ENCODE measurements around the gene SPEN.
"Not testable (repeated sequence)": the region's sequence is repeated elsewhere in the genome, so short reads cannot be mapped to it uniquely, and the experiment has no call there.

SPEN gene

GRCh38 chr1:15833842-15834405, 13.6 kb upstream of the SPEN start:
- DNase-seq (ENCODE audit: low spot score), result no peak

DNA sequence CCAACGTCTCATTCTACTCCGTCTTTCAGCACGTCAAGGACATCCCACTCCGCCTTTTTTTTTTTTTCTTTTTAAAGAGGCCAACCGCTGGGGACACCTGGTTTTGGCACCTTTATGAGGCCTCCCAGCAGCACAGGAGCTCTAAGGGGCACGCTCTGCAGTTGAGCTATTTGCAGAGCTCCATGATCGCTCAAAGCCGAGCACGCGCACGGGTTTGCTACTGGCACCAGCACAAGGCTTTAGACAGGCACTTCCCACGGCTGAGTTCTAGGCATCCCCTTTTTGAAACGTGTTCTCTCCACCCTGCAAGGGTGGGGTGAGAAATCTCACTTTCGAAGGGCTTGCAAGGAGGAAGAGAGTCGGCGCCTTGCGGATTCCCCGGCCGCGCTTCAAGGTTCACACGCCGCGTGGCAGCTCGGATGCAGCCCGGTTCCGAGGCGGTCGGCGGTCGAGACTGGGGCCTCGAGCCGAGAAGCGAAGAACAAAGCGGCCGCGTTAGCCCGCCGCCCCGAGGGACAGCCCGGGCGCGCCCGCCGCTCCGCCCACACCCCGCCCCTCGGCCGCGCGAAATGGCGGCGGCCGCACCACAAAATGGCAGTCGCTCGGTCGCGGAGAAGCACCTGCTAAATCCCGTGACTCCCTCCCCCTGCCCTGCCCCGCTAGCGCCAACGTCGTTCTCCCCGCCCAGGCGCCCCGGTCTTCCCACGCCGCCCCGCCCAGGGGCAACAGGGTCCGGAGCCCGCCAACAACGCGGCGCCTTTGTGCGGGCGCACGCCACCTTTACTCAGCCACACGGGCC, 12.9 kb upstream of the SPEN start:
- DNase-seq (ENCODE audit: low spot score), result peak; percentile 92

- DNase-seq (ENCODE audit: low spot score), result no peak
Measured at GRCh38 chr1:15835205-15835740, 12.2 kb upstream of the SPEN start.

GRCh38 chr1:15835741-15836510, 11.6 kb upstream of the SPEN start:
- DNase-seq (ENCODE audit: low spot score), result peak; percentile 99

DNA sequence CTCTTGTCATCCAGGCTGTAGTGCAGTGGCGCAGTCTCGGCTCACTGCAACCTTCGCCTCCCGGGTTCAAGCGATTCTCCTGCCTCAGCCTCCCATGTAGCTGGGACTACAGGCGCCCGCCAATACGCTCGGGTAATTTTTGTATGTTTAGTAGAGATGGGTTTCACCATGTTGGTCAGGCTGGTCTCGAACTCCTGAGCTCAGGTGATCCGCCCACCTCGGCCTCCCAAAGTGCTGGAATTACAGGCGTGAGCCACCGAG, 11.1 kb upstream of the SPEN start:
- not testable (repeated sequence) for DNase-seq (ENCODE audit: low spot score)

DNA sequence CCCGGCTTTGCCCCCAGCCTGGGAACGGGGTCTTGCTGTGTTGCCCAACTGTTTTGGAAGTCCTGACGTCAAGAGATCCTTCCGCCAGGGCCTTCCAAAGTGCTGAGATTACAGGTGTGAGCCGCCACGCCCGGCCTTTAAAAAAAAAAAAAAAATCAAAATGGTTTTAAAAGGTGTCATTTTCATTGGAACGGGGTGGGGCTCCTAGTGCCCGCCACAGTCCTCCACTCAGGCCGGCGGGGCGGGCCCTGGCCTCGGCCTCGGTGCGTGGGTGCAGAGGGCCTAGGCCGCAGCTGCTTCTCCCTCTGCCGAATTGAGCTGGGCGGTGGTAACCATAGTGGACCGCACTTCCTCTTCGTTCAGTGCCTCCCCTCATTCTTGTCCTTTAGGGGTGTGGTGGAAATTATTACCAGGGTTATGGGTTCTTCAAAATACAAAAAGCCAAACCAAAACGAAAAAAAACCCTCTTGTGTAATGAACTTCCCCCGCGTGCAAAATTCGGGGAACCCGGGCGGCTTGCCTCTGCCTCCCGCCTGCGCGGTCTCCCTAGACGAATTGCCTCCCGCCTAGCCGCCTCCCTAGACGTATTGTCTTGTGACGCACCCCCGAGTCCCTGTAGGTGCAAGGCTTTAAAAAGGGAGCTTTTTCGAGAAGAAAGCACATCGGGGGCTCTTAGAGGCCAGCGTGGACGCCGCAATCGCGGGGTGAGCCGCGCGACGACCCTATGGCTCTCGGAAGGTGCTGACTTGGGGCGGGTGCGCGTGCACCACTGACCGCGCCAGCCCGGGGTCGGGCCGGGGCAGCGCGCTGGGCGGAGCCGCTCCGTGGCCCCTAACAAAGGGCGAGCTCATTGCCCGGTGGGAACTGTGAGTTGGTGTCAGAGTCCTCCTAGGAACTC, 10.5 kb upstream of the SPEN start:
- no peak for DNase-seq (ENCODE audit: low spot score)

GRCh38 chr1:15837931-15838330, 9.6 kb upstream of the SPEN start:
- DNase-seq (ENCODE audit: low spot score), result no peak

DNA sequence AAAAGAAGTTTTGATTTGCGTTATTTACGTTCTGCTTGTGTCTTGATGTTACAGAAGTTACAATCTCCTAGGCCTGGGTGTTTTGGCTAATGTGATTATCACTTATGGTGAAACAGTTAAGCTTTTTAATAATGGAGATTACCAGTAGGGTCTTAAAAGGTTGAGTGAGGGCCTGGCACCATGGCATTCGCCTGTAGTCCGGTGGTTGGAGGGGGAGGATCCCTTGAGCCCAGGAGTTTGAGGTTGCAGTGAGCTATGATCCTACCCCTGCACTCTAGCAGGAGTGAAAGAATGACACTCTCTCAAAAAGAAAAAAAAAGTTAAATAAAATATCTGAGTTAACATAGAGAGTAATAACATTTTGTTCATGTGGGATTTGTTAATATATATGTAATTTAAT, 8.8 kb upstream of the SPEN start:
- DNase-seq (ENCODE audit: low spot score), result no peak

DNA sequence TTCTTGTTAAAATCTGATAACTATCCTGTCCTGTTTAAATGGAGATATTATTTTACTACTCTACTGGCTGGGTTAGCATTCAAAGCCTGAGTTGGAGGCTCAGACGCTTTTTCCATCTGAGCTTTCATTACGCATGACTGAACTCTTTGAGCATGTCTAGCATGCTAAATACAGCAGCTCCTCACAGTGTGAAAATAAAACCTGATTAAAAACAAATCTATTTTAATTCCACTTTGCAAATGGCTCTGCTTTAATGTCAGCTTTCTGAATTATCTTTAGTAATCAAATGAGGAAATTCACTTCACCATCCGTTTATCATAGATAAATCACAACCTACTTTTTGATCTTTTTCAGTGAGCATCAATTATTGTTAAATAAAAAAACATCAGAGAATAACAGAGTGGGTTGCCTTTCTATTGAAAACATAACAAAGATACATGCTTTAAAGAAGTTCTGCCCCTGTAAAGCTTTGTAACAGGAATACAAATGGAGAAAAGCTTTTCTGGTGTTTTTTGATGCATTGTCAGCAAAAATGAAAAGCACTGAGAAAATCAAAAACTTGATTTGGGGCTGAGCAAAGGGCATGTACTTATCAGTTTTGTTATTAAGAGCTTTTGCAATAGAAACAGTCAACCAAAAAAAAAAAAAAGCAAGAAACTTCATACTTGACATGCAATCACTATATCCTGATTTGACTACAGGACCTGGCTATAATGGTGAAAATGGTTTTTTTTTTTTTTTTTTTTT, 3.5 kb upstream of the SPEN start:
- DNase-seq (ENCODE audit: low spot score), result peak; percentile 76

DNA sequence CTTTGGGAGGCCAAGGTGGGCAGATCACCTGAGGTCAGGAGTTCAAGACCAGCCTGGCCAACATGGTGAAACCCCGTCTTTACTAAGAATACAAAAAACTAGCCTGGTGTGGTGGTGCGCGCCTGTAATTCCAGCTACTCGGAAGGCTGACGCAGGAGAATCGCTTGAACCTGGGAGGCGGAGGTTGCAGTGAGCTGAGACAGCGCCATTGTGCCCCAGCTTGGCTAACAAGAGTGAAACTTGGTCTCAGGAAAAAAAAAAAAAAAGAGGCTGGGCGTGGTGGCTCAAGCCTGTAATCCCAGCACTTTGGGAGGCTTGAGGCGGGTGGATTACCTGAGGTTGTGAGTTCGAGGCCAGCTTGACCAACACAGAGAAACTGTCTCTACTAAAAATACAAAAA, 1.5 kb upstream of the SPEN start:
- DNase-seq (ENCODE audit: low spot score), result not testable (repeated sequence)

- no peak for DNase-seq (ENCODE audit: low spot score)
Measured at GRCh38 chr1:15847893-15848142, 311 bp downstream of the SPEN start.

GRCh38 chr1:15848143-15848928, 829 bp downstream of the SPEN start:
- peak; percentile 53 for DNase-seq (ENCODE audit: low spot score)

DNA sequence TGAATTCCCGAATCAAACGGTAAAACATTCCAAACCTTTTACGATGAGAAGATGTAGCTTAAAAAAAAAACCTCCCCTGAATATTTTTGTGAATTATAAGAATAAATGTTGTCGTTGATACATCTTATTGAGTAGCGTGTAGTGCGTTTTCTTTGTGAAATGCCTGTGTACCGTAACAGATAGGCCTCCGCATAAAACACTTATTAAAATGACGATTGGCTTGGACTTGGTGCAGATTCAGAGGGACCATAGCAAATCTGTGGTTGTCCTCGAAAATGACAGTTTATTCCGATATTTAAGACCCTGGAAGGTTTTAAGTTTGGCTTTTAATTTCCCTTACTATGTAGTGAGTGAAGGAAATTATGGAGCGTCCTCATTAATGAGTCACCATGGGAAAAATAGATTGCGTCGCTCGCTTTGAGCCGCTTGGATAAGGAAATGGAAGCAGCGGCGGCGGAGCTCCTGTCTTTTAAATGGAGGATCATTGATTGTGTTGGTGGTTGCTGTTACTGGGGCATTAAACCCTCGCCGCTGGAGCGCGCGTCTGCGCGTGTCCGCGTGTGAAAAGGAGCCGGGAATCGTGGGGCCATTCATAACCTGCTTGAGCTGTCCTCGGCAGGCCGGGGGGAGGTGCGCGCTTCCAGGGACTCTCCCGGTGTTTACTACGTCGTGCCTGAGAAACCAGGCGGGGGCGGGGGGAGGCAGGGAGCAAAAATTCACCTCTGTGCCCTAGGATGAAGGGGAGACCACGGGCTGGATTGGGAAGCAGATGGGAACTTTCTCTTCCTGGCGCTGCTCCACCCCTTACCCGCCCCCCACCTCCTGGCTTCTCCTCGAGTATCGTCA, 1.6 kb downstream of the SPEN start:
- peak; percentile 88 for DNase-seq (ENCODE audit: low spot score)

GRCh38 chr1:15849775-15850324, 2.3 kb downstream of the SPEN start:
- peak; percentile 80 for DNase-seq (ENCODE audit: low spot score)

GRCh38 chr1:15850471-15851001, 3.0 kb downstream of the SPEN start:
- no peak for DNase-seq (ENCODE audit: low spot score)

DNA sequence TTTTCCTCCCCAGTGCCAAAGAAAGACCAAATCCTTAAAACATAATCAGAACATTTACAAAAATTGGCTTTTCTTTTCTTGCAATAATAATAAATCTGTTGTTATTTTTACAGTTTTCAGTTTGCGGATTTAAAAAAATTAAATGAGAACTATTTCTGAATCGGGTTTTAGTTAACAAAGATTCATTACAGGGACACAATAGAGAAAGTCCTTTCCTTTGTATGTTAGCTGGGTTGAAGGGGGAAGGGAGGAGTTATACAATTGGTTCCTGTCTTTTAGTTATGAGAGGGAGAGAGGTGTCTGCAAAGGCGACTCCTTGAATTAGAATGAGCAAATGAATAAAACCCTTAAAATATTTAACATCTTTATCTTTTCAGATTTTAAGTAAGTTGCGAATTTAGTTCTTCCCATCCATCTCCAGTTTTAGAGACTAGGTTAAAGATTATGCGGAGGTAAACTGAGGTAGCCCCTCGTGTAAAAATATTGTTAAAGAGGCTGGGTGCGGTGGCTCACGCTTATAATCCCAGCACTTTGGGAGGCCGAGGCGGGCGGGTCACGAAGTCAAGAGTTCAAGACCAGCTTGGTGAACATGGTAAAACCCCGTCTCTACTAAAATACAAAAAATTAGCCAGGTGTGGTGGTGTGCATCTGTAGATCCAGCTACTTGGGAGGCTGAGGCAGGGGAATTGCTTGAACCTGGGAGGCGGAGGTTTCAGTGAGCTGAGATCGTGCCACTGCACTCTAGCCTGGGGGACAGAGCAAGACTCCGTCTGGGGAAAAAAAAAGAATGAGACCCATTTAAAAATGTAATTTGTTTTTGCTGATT, 3.9 kb downstream of the SPEN start:
- DNase-seq (ENCODE audit: low spot score), result no peak

DNA sequence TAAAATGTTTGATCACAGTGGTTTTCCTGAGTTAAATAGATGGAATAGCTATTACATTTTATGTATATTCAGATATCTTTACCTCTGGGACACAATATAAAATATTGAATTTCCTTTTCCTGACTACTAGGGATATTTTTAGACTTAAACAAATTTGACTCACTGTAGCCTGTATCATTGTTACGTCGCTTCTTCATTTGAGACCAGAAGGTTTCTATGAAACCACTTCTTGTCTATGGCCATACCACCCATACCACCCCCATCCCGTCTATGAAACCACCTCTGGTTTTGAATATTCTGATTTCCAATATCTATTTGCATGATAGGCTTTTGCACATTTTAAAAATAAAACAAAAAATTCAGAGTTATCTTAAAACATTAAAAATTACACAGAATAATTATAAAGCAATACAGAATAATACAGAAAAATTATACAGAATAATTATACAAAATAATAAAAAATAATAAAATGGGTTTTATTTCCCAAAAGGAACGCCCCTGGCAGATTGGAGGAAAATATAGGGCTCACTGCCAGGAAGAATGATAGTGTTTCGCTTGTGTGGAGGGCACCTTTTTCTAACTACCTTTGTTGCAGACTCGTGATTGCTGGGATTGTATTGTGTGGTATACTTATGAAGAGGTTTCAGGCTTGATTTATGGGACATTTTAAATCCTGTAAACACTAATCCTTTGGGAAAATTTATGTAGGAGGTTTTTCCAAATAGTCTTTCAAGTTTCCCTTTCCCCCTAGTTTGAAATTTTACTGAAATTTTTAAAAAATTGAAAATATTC, 4.7 kb downstream of the SPEN start:
- DNase-seq (ENCODE audit: low spot score), result no peak
